Fibroblast of lung (primary cell): ENCODE results near the gene PIH1D1.

ENCODE experiments used
- CTCF ChIP-seq, 2 donors: IDR thresholded peaks in 1 of 2; conservative IDR thresholded peaks in 1 of 2; 1 replicate in 1 of 2; 2 replicates in 1 of 2; pipeline ENCODE4 v1.5.1; 2011 to 2012; ENCODE audit warnings: low read length in 2 of 2, control low read depth in 1 of 2, inconsistent platforms in 1 of 2, low read depth in 1 of 2, mild to moderate bottlenecking in 1 of 2
- EZH2 ChIP-seq: IDR thresholded peaks from 2 replicates; pipeline ENCODE4 v1.5.1; 2012; ENCODE audit warnings: low read length, control low read depth, mild to moderate bottlenecking; ENCODE audit errors: missing control alignments

- no peak for TF ChIP-seq EZH2
- no peak for TF ChIP-seq CTCF (conservative IDR thresholded peaks at IDR 0.05 in 1 of 2, IDR thresholded peaks at IDR 0.05 in 1 of 2; ENCODE audit: low read depth in 1 of 2, low read length in 2 of 2)
Observed at GRCh38 chr19:49439836-49440235, 11.8 kb downstream of the PIH1D1 start.
